NT2/D1 (cell line): ENCODE results near the gene FOXP1.

Experiments used
- SUZ12 ChIP-seq: IDR thresholded peaks from 2 replicates; pipeline ENCODE4 v1.6.1; 2011; ENCODE audit not compliant: insufficient read length, insufficient read depth; ENCODE audit errors: extremely low read depth
- YY1 ChIP-seq: IDR thresholded peaks from 2 replicates; pipeline ENCODE4 v1.6.1; 2011; ENCODE audit not compliant: insufficient read length, insufficient read depth
- ZNF274 ChIP-seq: IDR thresholded peaks from 2 replicates; pipeline ENCODE4 v1.6.1; 2011; ENCODE audit warnings: mild to moderate bottlenecking, low read depth, low read length

GRCh38 chr3:71136276-71136675 lies 447.3 kb downstream of the FOXP1 start:
- TF ChIP-seq SUZ12 (no peak), YY1 (no peak), ZNF274 (no peak)
